ENCODE data around the gene ST3GAL4.
"Not testable (repeated sequence)": the region's sequence is repeated elsewhere in the genome, so short reads cannot be mapped to it uniquely, and the experiment has no call there.

ST3GAL4 gene

GRCh38 chr11:126346946-126347345 is 8.5 kb upstream of the ST3GAL4 start:
- not testable (repeated sequence) for DNase-seq (ENCODE audit: low read depth)

- no peak for DNase-seq (ENCODE audit: low read depth)
These were observed 7.5 kb upstream of the ST3GAL4 start for GRCh38 chr11:126347751-126348668.

GRCh38 chr11:126348806-126349582 is 6.5 kb upstream of the ST3GAL4 start:
- no peak for DNase-seq (ENCODE audit: low read depth)

- DNase-seq (ENCODE audit: low read depth) = no peak
These were observed 4.7 kb upstream of the ST3GAL4 start for GRCh38 chr11:126350836-126351235.

- no peak for DNase-seq (ENCODE audit: low read depth)
These were observed 3.3 kb upstream of the ST3GAL4 start for GRCh38 chr11:126352163-126352562.

- DNase-seq (ENCODE audit: low read depth) = no peak
These were observed 2.3 kb upstream of the ST3GAL4 start for GRCh38 chr11:126352934-126353801.

- no peak for DNase-seq (ENCODE audit: low read depth)
These were observed 709 bp upstream of the ST3GAL4 start for GRCh38 chr11:126354631-126355323.

GRCh38 chr11:126355926-126356897 is 726 bp downstream of the ST3GAL4 start:
- DNase-seq (ENCODE audit: low read depth) = no peak

GRCh38 chr11:126357055-126357962 is 1.8 kb downstream of the ST3GAL4 start:
- DNase-seq (ENCODE audit: low read depth) = no peak

- DNase-seq (ENCODE audit: low read depth) = no peak
These were observed 2.7 kb downstream of the ST3GAL4 start for GRCh38 chr11:126357969-126358762.

- no peak for DNase-seq (ENCODE audit: low read depth)
These were observed 3.3 kb downstream of the ST3GAL4 start for GRCh38 chr11:126358763-126359160.

- DNase-seq (ENCODE audit: low read depth) = no peak
These were observed 4.1 kb downstream of the ST3GAL4 start for GRCh38 chr11:126359431-126360048.

GRCh38 chr11:126360049-126360446 is 4.6 kb downstream of the ST3GAL4 start:
- no peak for DNase-seq (ENCODE audit: low read depth)

GRCh38 chr11:126361400-126361799 is 5.9 kb downstream of the ST3GAL4 start:
- no peak for DNase-seq (ENCODE audit: low read depth)

- DNase-seq (ENCODE audit: low read depth) = no peak
These were observed 7.6 kb downstream of the ST3GAL4 start for GRCh38 chr11:126362879-126363655.

- DNase-seq (ENCODE audit: low read depth) = no peak
These were observed 8.3 kb downstream of the ST3GAL4 start for GRCh38 chr11:126363706-126364248.

GRCh38 chr11:126364735-126365134 is 9.2 kb downstream of the ST3GAL4 start:
- DNase-seq (ENCODE audit: low read depth) = not testable (repeated sequence)

Data from stromal cell of bone marrow (primary cell).